Measurements from ENCODE around the gene DIABLO. TPM values are rescaled to one million over a fixed set of nuclear protein-coding genes. Genes with fewer than 3 reads are reported as not detected.

Gene DIABLO
- total and polyA plus RNA-seq, 9 of the 15 experiments (the other 6 are each of a cell fraction or from before 2014, with no cell fraction given): 37.3 to 101 (median 80.1) TPM

GRCh38 chr12:122266230-122266901, 40.5 kb upstream of the DIABLO start, which contains the start of gene VPS33A (continued):
- peak; percentile 72; the same call in 1 of the 2 replicates for TF ChIP-seq TCF7 (IDR thresholded peaks at IDR 0.05; ENCODE audit: borderline replicate concordance)
- TF ChIP-seq TAF7 (tag; IDR thresholded peaks at IDR 0.05): peak; percentile 59; the same call in 1 of the 2 replicates
- peak; percentile 62 for TF ChIP-seq SOX6 (IDR thresholded peaks at IDR 0.05)
- peak; percentile 68; the same call in 1 of the 2 replicates for TF ChIP-seq ZNF766 (CRISPR knock-in tag; conservative IDR thresholded peaks at IDR 0.05)
- 0 out of 2 replicates have a peak, but pooled peaks have one; percentile 42 for TF ChIP-seq GATAD2A (IDR thresholded peaks at IDR 0.05)
- 0 out of 2 replicates have a peak, but pooled peaks have one; percentile 56 for TF ChIP-seq RHOXF2B (CRISPR knock-in tag; conservative IDR thresholded peaks at IDR 0.05)
- TF ChIP-seq SIN3A (IDR thresholded peaks at IDR 0.05; ENCODE audit: borderline replicate concordance in 2 of 2, control insufficient read depth in 1 of 2, low read depth in 2 of 2, low read length in 2 of 2): peak; percentile 100
- TF ChIP-seq SIX5 (IDR thresholded peaks at IDR 0.05; ENCODE audit: borderline replicate concordance in 1 of 2, insufficient read depth in 1 of 2, low read depth in 1 of 2, low read length in 2 of 2): peak in 1 of 2 experiments; percentile 18; a peak in 2 of 4 replicates
- no peak for TF ChIP-seq SFPQ (IDR thresholded peaks at IDR 0.05; ENCODE audit: low read depth, low read length)
- TF ChIP-seq SMAD4 (CRISPR knock-in tag; conservative IDR thresholded peaks at IDR 0.05): peak; percentile 68; the same call in 1 of the 2 replicates
- peak; percentile 51; the same call in 1 of the 2 replicates for TF ChIP-seq ZBTB33 (CRISPR knock-in tag; IDR thresholded peaks at IDR 0.05)
- TF ChIP-seq PRMT5 (CRISPR knock-in tag; IDR thresholded peaks at IDR 0.05): no peak
- peak; percentile 18; the same call in 1 of the 2 replicates for TF ChIP-seq STAT6 (CRISPR knock-in tag; IDR thresholded peaks at IDR 0.05)
